Keratinocyte (primary cell): ENCODE measurements around the gene PPP1CB. TPM values are rescaled to one million over a fixed set of nuclear protein-coding genes. Genes with fewer than 3 reads are reported as not detected.

Experiments used
- DNase-seq: peaks from one replicate; pipeline ENCODE4 v3.0.0-alpha.2; 2011; ENCODE audit warnings: low read depth, missing footprints, low spot score
- FAIRE-seq: peaks from 2 replicates; lab custom pipeline; 2011; peaks lifted over from hg19 to GRCh38; lab: Jason Lieb, UNC
- H2AFZ ChIP-seq: 2 replicates; pipeline ENCODE4 v1.6.0; 2012; ENCODE audit warnings: low read length, control low read depth, inconsistent platforms; ENCODE audit not compliant: control insufficient read depth
- H3K27ac ChIP-seq: 2 replicates; pipeline ENCODE4 v1.5.1; 2011; ENCODE audit warnings: low read length; ENCODE audit not compliant: control insufficient read depth, insufficient read depth
- H3K27me3 ChIP-seq: 3 replicates; pipeline ENCODE4 v1.6.0; 2011; ENCODE audit warnings: low read length; ENCODE audit not compliant: control insufficient read depth, insufficient read depth; ENCODE audit errors: extremely low read depth
- H3K36me3 ChIP-seq, 2 experiments: 2 replicates in 1 of 2; 3 replicates in 1 of 2; pipeline ENCODE4 v1.5.1; 2011; ENCODE audit warnings: low read length in 2 of 2, mild to moderate bottlenecking in 1 of 2; ENCODE audit not compliant: control insufficient read depth in 2 of 2, insufficient read depth in 2 of 2; ENCODE audit errors: extremely low read depth in 1 of 2
- H3K4me1 ChIP-seq: 3 replicates; pipeline ENCODE4 v1.5.1; 2011; ENCODE audit warnings: low read length; ENCODE audit not compliant: control insufficient read depth, insufficient read depth; ENCODE audit errors: extremely low read depth
- H3K4me2 ChIP-seq: 3 replicates; pipeline ENCODE4 v1.6.0; 2011; ENCODE audit warnings: low read depth, low read length; ENCODE audit not compliant: control insufficient read depth, insufficient read depth; ENCODE audit errors: extremely low read depth
- H3K4me3 ChIP-seq, 3 experiments: fragments of 200-600 bp in 1 of 3; sonication (generic) in 1 of 3; 2 replicates in 2 of 3; 3 replicates in 1 of 3; pipeline ENCODE4 v1.5.1; 2011 to 2016; ENCODE audit warnings: low read length in 3 of 3, mild to moderate bottlenecking in 3 of 3, control low read depth in 2 of 3, inconsistent platforms in 1 of 3, low read depth in 1 of 3, mixed read lengths in 1 of 3, mixed run types in 1 of 3, moderate library complexity in 1 of 3; ENCODE audit not compliant: control insufficient read depth in 2 of 3, insufficient read depth in 2 of 3; ENCODE audit errors: extremely low read depth in 1 of 3
- H3K79me2 ChIP-seq: 2 replicates; pipeline ENCODE4 v1.6.0; 2012; ENCODE audit warnings: low read length; ENCODE audit not compliant: control insufficient read depth, insufficient read depth
- H3K9ac ChIP-seq: 3 replicates; pipeline ENCODE4 v1.6.0; 2011; ENCODE audit warnings: low read length; ENCODE audit not compliant: control insufficient read depth, insufficient read depth; ENCODE audit errors: extremely low read depth
- H3K9me1 ChIP-seq: 3 replicates; pipeline ENCODE4 v1.6.0; 2011; ENCODE audit warnings: low read length; ENCODE audit not compliant: control insufficient read depth, insufficient read depth; ENCODE audit errors: extremely low read depth
- H3K9me3 ChIP-seq: 2 replicates; pipeline ENCODE4 v1.5.1; 2012; ENCODE audit warnings: low read depth, low read length; ENCODE audit not compliant: control insufficient read depth
- H4K20me1 ChIP-seq: 3 replicates; pipeline ENCODE4 v1.6.0; 2011; ENCODE audit warnings: low read length; ENCODE audit not compliant: control insufficient read depth, insufficient read depth; ENCODE audit errors: extremely low read depth
- CTCF ChIP-seq, 3 experiments: IDR thresholded peaks in 1 of 3; conservative IDR thresholded peaks in 1 of 3; optimal IDR thresholded peaks in 1 of 3; 2 replicates in 2 of 3; 3 replicates in 1 of 3; pipeline versions ENCODE3 to v1.5.1; 2011; ENCODE audit warnings: low read length in 3 of 3, mild to moderate bottlenecking in 3 of 3, moderate library complexity in 2 of 3, control low read depth in 1 of 3, inconsistent platforms in 1 of 3; ENCODE audit not compliant: insufficient read depth in 2 of 3; ENCODE audit errors: extremely low read depth in 1 of 3
- EZH2 ChIP-seq: IDR thresholded peaks from one replicate; pipeline ENCODE4 v1.6.1; 2012; ENCODE audit warnings: inconsistent platforms, mild to moderate bottlenecking, low read length, moderate library complexity
- dilution Hi-C: fragments of 300-500 bp; cut with MboI; formaldehyde crosslinking; loops from one replicate; pipeline ENCODE4 v1.7.0; 2020; ENCODE audit warnings: low sequenced_read_pairs; ENCODE audit not compliant: extremely low pct_ligation_motif_present
- polyA plus RNA-seq, 5 experiments: library from polyadenylated mRNA; depleted of rRNA in 3 of 5; stranded (reverse) in 3 of 5; stranded (forward) in 1 of 5; unstranded in 1 of 5; fragments of >200 nt; gene quantifications; 1 replicate in 1 of 5; 2 replicates in 3 of 5; 3 replicates in 1 of 5; pipeline versions ENCODE4 v1.2.1 to v1.2.3, GENCODE V29; 2011 to 2012; ENCODE audit warnings: missing spikeins in 2 of 5, low read depth in 1 of 5, low replicate concordance in 1 of 5

PPP1CB gene
- polyA plus RNA-seq, 1 donor (not counting 4 experiments of a cell fraction or from before 2014, with no cell fraction given): 157 TPM

DNA sequence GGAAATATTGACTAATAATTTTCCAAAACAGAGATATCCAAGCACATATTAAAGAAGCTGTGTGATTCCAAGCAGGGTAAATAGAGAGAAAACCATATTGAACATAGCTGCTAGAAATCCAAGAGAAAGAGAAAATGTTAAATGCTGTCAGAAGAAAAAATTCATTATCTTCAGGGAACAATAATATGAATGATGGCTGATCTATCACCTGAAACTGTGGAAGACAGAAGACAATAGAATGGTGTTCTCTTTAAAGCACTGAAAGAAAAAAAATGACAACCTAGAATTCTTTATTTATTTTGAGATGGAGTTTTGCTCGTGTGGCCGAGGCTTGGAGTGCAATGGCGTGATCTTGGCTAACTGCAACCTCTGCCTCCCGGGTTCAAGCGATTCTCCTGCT, 17.3 kb downstream of the PPP1CB start:
- no peak overlapping the region for H3K4me3 ChIP-seq
- H2AFZ ChIP-seq: no peak overlapping the region
- FAIRE-seq: no peak
- H4K20me1 ChIP-seq: peaks cover 22% of the 10 kb centered on the region
- peaks cover 2% of the 10 kb centered on the region for H3K9me1 ChIP-seq
- peaks cover 13% of the 10 kb centered on the region for H3K4me1 ChIP-seq
- H3K27me3 ChIP-seq: no peaks in the 10 kb centered on the region
- dilution Hi-C loops: no loop called here
- no peak overlapping the region for H3K27ac ChIP-seq
- H3K36me3 ChIP-seq: no peaks in the 10 kb centered on the region
- DNase-seq: no peak
- H3K79me2 ChIP-seq: peaks cover 99% of the 10 kb centered on the region
- H3K9ac ChIP-seq: no peak overlapping the region
- no peak overlapping the region for H3K4me2 ChIP-seq
- TF ChIP-seq CTCF (optimal IDR thresholded peaks at IDR 0.05 in 1 of 3, IDR thresholded peaks at IDR 0.05 in 1 of 3, conservative IDR thresholded peaks at IDR 0.05 in 1 of 3; ENCODE audit: extremely low read depth in 1 of 3, insufficient read depth in 2 of 3, low read length in 3 of 3): no peak
- TF ChIP-seq EZH2: no peak
- no peaks in the 10 kb centered on the region for H3K9me3 ChIP-seq

DNA sequence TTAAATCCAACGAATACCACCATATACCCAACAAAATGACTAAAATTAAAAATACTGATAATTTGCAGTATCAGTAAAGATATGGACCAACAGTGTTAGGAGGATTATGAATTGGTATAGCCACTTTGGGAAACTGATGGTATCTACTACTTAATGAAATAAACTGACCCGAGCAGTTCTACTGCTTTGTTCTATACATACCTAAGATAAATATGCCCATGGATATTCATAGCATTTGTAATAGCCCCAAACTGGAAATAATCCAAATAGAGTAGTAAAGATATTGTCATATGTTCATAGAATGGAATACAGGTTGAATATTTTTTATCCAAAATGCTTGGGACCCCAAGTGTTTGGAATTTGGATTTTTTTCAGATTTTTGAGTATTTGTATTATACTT, 20.7 kb downstream of the PPP1CB start:
- TF ChIP-seq EZH2 (no peak), CTCF (optimal IDR thresholded peaks at IDR 0.05 in 1 of 3, IDR thresholded peaks at IDR 0.05 in 1 of 3, conservative IDR thresholded peaks at IDR 0.05 in 1 of 3; ENCODE audit: extremely low read depth in 1 of 3, insufficient read depth in 2 of 3, low read length in 3 of 3) (no peak)
- Histone ChIP-seq H3K4me2 (no peak overlapping the region), H3K79me2 (peaks cover 99% of the 10 kb centered on the region), H3K9me3 (no peaks in the 10 kb centered on the region), H3K27ac (no peak overlapping the region), H3K9me1 (no peaks in the 10 kb centered on the region), H2AFZ (no peak overlapping the region), H3K27me3 (no peaks in the 10 kb centered on the region), H3K36me3 (peaks cover 0 to 1% of the 10 kb centered on the region in 2 experiments), H3K9ac (no peak overlapping the region), H3K4me3 (no peak overlapping the region), H4K20me1 (peaks cover 22% of the 10 kb centered on the region), H3K4me1 (no peaks in the 10 kb centered on the region)
- FAIRE-seq (no peak), DNase-seq (no peak)
- dilution Hi-C loops: no loop called here
